HuH-7.5 (cell line): ENCODE data around the gene ANAPC5.

Experiments used
- DNase-seq: peaks from one replicate; pipeline ENCODE4 v3.0.0; 2011; ENCODE audit warnings: low spot score

The ANAPC5 gene

GRCh38 chr12:121365416-121366062 lies 13.3 kb upstream of the ANAPC5 start:
- DNase-seq: no peak

GRCh38 chr12:121364683-121365121 lies 12.5 kb upstream of the ANAPC5 start:
- no peak for DNase-seq

- DNase-seq: no peak
Observed at GRCh38 chr12:121358073-121358472, 5.9 kb upstream of the ANAPC5 start.

- DNase-seq: no peak
Observed at GRCh38 chr12:121357331-121357730, 5.1 kb upstream of the ANAPC5 start.

- no peak for DNase-seq
Observed at GRCh38 chr12:121356657-121357056, 4.4 kb upstream of the ANAPC5 start.

- no peak for DNase-seq
Observed at GRCh38 chr12:121355818-121356217, 3.6 kb upstream of the ANAPC5 start.

- DNase-seq: no peak
Observed at GRCh38 chr12:121352682-121353018, 439 bp upstream of the ANAPC5 start.

GRCh38 chr12:121346747-121347146 lies 5.5 kb downstream of the ANAPC5 start:
- DNase-seq: no peak

GRCh38 chr12:121345151-121345815 lies 6.9 kb downstream of the ANAPC5 start:
- no peak for DNase-seq

- no peak for DNase-seq
Observed at GRCh38 chr12:121344506-121344905, 7.7 kb downstream of the ANAPC5 start.

- no peak for DNase-seq
Observed at GRCh38 chr12:121337416-121337815, 14.8 kb downstream of the ANAPC5 start.

GRCh38 chr12:121334513-121335343 lies 17.5 kb downstream of the ANAPC5 start:
- DNase-seq: peak; percentile 13

- no peak for DNase-seq
Observed at GRCh38 chr12:121333747-121334146, 18.5 kb downstream of the ANAPC5 start.

- DNase-seq: no peak
Observed at GRCh38 chr12:121331248-121331647, 21.0 kb downstream of the ANAPC5 start.

- DNase-seq: no peak
Observed at GRCh38 chr12:121330692-121331091, 21.5 kb downstream of the ANAPC5 start.

GRCh38 chr12:121330195-121330594 lies 22.0 kb downstream of the ANAPC5 start:
- DNase-seq: no peak

GRCh38 chr12:121328620-121329019 lies 23.6 kb downstream of the ANAPC5 start:
- no peak for DNase-seq

GRCh38 chr12:121326996-121327674 lies 25.1 kb downstream of the ANAPC5 start:
- DNase-seq: no peak

- DNase-seq: no peak
Observed at GRCh38 chr12:121325922-121326396, 26.3 kb downstream of the ANAPC5 start.

GRCh38 chr12:121323908-121324307 lies 28.3 kb downstream of the ANAPC5 start:
- DNase-seq: no peak

GRCh38 chr12:121318121-121318520 lies 34.1 kb downstream of the ANAPC5 start:
- DNase-seq: no peak

GRCh38 chr12:121314431-121314830 lies 37.8 kb downstream of the ANAPC5 start:
- no peak for DNase-seq
